NT2/D1 (cell line): ENCODE measurements around the gene SHISAL1.
"Not testable (repeated sequence)": the region's sequence is repeated elsewhere in the genome, so short reads cannot be mapped to it uniquely, and the experiment has no call there.

Source experiments
- SUZ12 ChIP-seq: IDR thresholded peaks from 2 replicates; pipeline ENCODE4 v1.6.1; 2011; ENCODE audit not compliant: insufficient read length, insufficient read depth; ENCODE audit errors: extremely low read depth
- YY1 ChIP-seq: IDR thresholded peaks from 2 replicates; pipeline ENCODE4 v1.6.1; 2011; ENCODE audit not compliant: insufficient read length, insufficient read depth
- ZNF274 ChIP-seq: IDR thresholded peaks from 2 replicates; pipeline ENCODE4 v1.6.1; 2011; ENCODE audit warnings: mild to moderate bottlenecking, low read depth, low read length

- not testable (repeated sequence) for TF ChIP-seq YY1, ZNF274, SUZ12
Measured at GRCh38 chr22:44302363-44302762, 10.4 kb downstream of the SHISAL1 start.
